Endodermal cell (in vitro differentiated cells): ENCODE measurements around the gene BEND5. TPM values are rescaled to one million over a fixed set of nuclear protein-coding genes. Genes with fewer than 3 reads are reported as not detected.

Experiments
- DNase-seq: peaks from one replicate; pipeline ENCODE4 v3.0.0-alpha.2; 2017
- H3K27ac ChIP-seq: 2 replicates; pipeline ENCODE4 v1.5.1; 2013; ENCODE audit warnings: mild to moderate bottlenecking, low read depth, low read length, moderate library complexity
- H3K27me3 ChIP-seq: 2 replicates; pipeline ENCODE4 v1.6.1; 2013; ENCODE audit warnings: mild to moderate bottlenecking, low read length, moderate library complexity; ENCODE audit not compliant: insufficient read depth, control insufficient read depth, poor library complexity, severe bottlenecking
- H3K36me3 ChIP-seq: 2 replicates; pipeline ENCODE4 v1.7.0; 2013; ENCODE audit warnings: mild to moderate bottlenecking, low read length, moderate library complexity; ENCODE audit not compliant: control insufficient read depth, insufficient read depth
- H3K4me1 ChIP-seq: one replicate; pipeline ENCODE4 v1.7.0; 2013; ENCODE audit warnings: low read length; ENCODE audit not compliant: control insufficient read depth, insufficient read depth
- H3K4me3 ChIP-seq: 2 replicates; pipeline ENCODE4 v1.5.1; 2013; ENCODE audit warnings: mild to moderate bottlenecking, low read length, moderate library complexity
- H3K9ac ChIP-seq: 2 replicates; pipeline ENCODE4 v1.6.1; 2013; ENCODE audit warnings: mild to moderate bottlenecking, low read length, moderate library complexity; ENCODE audit not compliant: poor library complexity, severe bottlenecking; ENCODE audit errors: extremely low read depth
- H3K9me3 ChIP-seq: 2 replicates; pipeline ENCODE4 v1.6.1; 2013; ENCODE audit warnings: mild to moderate bottlenecking, low read length, moderate library complexity; ENCODE audit not compliant: control insufficient read depth
- H3K27ac Mint-ChIP-seq: 2 replicates; pipeline ENCODE4 v1.8.0; 2020; ENCODE audit warnings: mixed read lengths
- H3K27me3 Mint-ChIP-seq: 2 replicates; pipeline ENCODE4 v1.8.0; 2021; ENCODE audit warnings: mild to moderate bottlenecking, mixed read lengths; ENCODE audit not compliant: insufficient read depth
- H3K36me3 Mint-ChIP-seq: 2 replicates; pipeline ENCODE4 v1.8.0; 2020; ENCODE audit warnings: low read depth, mixed read lengths
- H3K4me1 Mint-ChIP-seq: 2 replicates; pipeline ENCODE4 v1.8.0; 2020; ENCODE audit warnings: mixed read lengths
- H3K4me3 Mint-ChIP-seq: 2 replicates; pipeline ENCODE4 v1.8.0; 2020; ENCODE audit warnings: mild to moderate bottlenecking, moderate library complexity, mixed read lengths
- H3K9me3 Mint-ChIP-seq: 2 replicates; pipeline ENCODE4 v1.8.0; 2020; ENCODE audit warnings: mild to moderate bottlenecking, mixed read lengths
- WGBS, 2 experiments: methylation state at CpG; one replicate each; pipeline versions ENCODE4 v1.1.5 to v1.1.7; 2013; ENCODE audit warnings: missing lambda C conversion rate in 2 of 2, mixed read lengths in 1 of 2; ENCODE audit not compliant: insufficient coverage in 1 of 2, insufficient read length in 1 of 2; 5-methylcytosine and 5-hydroxymethylcytosine counted together
- total RNA-seq, 2 donors: library from RNA; stranded (reverse); fragmentation: NEBNext Ultra II Directional in 1 of 2; extraction: Animal tissue kit (Norgen Biotek cat#: 25700) in 1 of 2; gene quantifications; 2 replicates in 1 of 2; 3 replicates in 1 of 2; pipeline ENCODE4 v1.2.1, GENCODE V29; 2021
- TF ChIP-seq, protein P1 (sequence below): fragments of 200-600 bp; sonication (generic); conservative IDR thresholded peaks from 2 replicates; pipeline ENCODE4 v1.5.0; 2021; ENCODE audit warnings: antibody characterized with exemption, mild to moderate bottlenecking

The BEND5 gene
- total RNA-seq, 2 donors from 2014 or later, result 5.9 to 6.1 TPM

DNA sequence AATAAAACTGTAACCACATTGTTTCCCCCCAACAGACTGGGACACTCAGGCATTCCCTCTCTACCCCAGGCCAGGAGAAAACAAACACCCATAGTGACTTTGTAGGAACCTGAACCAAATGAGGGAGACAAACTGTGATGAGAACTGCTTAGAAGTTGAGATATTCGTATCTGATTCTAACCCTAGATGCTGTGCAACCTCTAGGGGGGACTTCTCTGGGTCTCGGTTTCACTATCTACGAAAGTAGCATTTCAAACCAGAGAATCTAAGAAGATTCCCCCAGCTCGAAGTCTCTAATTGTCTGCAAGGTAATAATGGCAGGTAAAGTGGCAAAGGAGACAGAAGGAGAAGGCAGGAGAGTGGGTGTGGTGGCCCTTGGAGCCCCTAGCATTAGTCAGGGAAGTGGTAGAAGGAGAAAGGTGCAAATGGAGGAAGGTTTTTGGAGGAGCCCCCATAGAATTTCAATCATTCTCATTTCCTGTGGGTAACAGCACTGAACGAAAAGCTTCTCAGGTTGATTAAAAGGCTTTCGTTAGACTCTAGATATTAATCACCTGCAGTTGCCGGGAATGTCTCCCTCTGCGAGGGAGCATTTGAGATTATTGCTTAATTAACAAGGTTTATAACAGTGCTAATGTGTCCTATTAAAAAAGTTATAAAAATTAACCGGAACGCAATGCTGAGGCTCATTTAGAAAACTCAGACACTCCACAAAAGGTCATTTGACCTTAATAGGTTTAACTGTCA is 46.4 kb downstream of the BEND5 start:
- Mint-ChIP-seq H3K27ac (no peak overlapping the region), H3K4me1 (no peaks in the 10 kb centered on the region), H3K4me3 (no peak overlapping the region), H3K27me3 (no peaks in the 10 kb centered on the region), H3K36me3 (peaks cover 11% of the 10 kb centered on the region), H3K9me3 (no peaks in the 10 kb centered on the region)
- TF ChIP-seq, protein P1, sequence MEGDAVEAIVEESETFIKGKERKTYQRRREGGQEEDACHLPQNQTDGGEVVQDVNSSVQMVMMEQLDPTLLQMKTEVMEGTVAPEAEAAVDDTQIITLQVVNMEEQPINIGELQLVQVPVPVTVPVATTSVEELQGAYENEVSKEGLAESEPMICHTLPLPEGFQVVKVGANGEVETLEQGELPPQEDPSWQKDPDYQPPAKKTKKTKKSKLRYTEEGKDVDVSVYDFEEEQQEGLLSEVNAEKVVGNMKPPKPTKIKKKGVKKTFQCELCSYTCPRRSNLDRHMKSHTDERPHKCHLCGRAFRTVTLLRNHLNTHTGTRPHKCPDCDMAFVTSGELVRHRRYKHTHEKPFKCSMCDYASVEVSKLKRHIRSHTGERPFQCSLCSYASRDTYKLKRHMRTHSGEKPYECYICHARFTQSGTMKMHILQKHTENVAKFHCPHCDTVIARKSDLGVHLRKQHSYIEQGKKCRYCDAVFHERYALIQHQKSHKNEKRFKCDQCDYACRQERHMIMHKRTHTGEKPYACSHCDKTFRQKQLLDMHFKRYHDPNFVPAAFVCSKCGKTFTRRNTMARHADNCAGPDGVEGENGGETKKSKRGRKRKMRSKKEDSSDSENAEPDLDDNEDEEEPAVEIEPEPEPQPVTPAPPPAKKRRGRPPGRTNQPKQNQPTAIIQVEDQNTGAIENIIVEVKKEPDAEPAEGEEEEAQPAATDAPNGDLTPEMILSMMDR, result no peak
- Histone ChIP-seq H3K27ac (no peak overlapping the region), H3K36me3 (no peaks in the 10 kb centered on the region), H3K4me3 (no peak overlapping the region), H3K9ac (no peak overlapping the region), H3K4me1 (no peaks in the 10 kb centered on the region), H3K9me3 (no peaks in the 10 kb centered on the region), H3K27me3 (no peaks in the 10 kb centered on the region)
- 86 to 96% methylated on average over 8 to 10 of the region's 10 CpGs for WGBS, 2 experiments
- DNase-seq, result no peak

DNA sequence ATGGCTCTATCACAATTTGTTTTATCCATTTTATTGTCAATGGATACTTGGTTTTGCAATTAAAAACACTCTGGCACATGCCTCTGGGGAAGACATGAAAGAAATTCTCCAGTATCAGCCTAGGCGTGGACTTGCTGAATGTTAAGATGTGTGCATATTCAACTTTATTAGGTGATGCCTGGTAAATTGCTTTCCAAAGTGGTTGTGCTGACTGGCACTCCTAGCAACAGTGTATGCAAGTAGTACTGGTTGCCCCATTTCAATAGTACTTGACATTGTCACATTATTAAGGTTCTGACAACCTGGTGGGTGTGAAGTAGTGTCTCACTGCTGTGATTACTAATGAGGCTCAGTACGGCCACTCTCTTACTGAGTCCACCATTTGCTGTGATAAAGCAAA is 48.1 kb downstream of the BEND5 start:
- Histone ChIP-seq H3K4me3 (no peak overlapping the region), H3K9ac (no peak overlapping the region), H3K27me3 (no peaks in the 10 kb centered on the region), H3K4me1 (no peaks in the 10 kb centered on the region), H3K9me3 (no peaks in the 10 kb centered on the region), H3K27ac (no peak overlapping the region), H3K36me3 (no peaks in the 10 kb centered on the region)
- Mint-ChIP-seq H3K4me3 (no peak overlapping the region), H3K4me1 (no peaks in the 10 kb centered on the region), H3K9me3 (no peaks in the 10 kb centered on the region), H3K27me3 (no peaks in the 10 kb centered on the region), H3K36me3 (peaks cover 3% of the 10 kb centered on the region), H3K27ac (no peak overlapping the region)
- DNase-seq, result no peak
- WGBS, 2 experiments, result 86 to 100% methylated on average over 2 of the region's 2 CpGs
- TF ChIP-seq, protein P1, result no peak

DNA sequence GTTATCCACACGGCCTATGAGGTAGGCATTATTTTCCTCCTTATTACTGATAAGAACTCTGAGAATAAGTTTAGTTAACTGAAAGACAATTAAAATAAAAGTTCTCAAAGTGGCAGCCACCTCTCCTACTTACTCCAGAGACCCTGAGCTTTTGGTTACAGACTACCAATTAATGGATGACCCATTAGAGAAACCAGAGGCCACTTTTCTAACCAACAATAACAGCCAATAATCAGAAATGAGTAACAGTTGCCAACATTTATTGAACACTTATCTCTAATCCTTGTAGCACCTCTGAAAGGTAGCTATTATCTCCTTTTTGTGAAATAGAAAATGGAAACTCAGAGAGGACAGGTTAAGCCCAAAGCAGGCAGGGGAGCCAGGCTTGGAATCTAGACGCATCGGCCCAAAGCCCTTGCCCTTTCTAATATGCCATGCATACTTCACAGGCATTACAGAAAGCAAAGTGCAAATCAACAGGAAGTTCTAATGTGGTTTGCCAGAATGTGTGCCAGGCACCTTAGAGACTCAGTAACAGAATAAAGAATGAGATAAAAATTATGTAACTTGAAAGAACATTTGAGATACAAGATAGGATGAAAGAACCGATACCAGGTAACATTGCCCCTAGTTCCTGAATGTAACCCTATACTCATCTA is 50.0 kb downstream of the BEND5 start:
- no peaks in the 10 kb centered on the region for H3K27me3 Mint-ChIP-seq
- H3K27ac Mint-ChIP-seq, result no peak overlapping the region
- Histone ChIP-seq H3K4me3 (no peak overlapping the region), H3K27me3 (no peaks in the 10 kb centered on the region), H3K9ac (no peak overlapping the region), H3K9me3 (no peaks in the 10 kb centered on the region), H3K4me1 (no peaks in the 10 kb centered on the region), H3K27ac (no peak overlapping the region), H3K36me3 (no peaks in the 10 kb centered on the region)
- no peaks in the 10 kb centered on the region for H3K9me3 Mint-ChIP-seq
- WGBS, 2 experiments, result 92 to 100% methylated on average over 2 to 4 of the region's 4 CpGs
- TF ChIP-seq, protein P1, result no peak
- H3K4me3 Mint-ChIP-seq, result no peak overlapping the region
- H3K4me1 Mint-ChIP-seq, result no peaks in the 10 kb centered on the region
- DNase-seq, result no peak
- H3K36me3 Mint-ChIP-seq, result no peaks in the 10 kb centered on the region
